ENCODE measurements around the gene NDUFA8. TPM values are rescaled to one million over a fixed set of nuclear protein-coding genes. Genes with fewer than 3 reads are reported as not detected.

The NDUFA8 gene
- total RNA-seq, 1 experiment from 2014 or later: 60.7 TPM

DNA sequence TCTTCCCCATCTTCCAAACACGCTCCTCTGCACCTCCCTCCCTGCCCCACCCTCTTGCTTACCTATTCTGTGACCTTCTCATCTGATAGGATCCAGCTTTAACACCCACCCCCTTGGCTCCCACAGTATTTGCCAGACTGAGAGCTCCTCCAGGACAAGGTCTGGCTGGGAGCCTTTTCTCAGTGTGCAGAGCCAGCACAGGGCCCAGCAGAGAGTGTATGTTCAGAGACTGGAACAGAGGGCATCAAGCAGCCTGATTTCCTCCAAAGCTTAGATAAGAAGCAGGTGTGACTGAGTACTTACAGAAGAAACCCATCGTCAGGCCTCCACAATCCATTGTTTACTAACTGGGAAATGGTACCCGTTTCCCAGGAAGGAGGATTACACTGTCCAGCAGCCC, 42.5 kb upstream of the NDUFA8 start:
- TF ChIP-seq, protein P1, sequence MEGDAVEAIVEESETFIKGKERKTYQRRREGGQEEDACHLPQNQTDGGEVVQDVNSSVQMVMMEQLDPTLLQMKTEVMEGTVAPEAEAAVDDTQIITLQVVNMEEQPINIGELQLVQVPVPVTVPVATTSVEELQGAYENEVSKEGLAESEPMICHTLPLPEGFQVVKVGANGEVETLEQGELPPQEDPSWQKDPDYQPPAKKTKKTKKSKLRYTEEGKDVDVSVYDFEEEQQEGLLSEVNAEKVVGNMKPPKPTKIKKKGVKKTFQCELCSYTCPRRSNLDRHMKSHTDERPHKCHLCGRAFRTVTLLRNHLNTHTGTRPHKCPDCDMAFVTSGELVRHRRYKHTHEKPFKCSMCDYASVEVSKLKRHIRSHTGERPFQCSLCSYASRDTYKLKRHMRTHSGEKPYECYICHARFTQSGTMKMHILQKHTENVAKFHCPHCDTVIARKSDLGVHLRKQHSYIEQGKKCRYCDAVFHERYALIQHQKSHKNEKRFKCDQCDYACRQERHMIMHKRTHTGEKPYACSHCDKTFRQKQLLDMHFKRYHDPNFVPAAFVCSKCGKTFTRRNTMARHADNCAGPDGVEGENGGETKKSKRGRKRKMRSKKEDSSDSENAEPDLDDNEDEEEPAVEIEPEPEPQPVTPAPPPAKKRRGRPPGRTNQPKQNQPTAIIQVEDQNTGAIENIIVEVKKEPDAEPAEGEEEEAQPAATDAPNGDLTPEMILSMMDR (conservative IDR thresholded peaks at IDR 0.05): no peak
- Histone ChIP-seq H3K18ac (ENCODE audit: insufficient read length, low read depth, low read length) (no peak overlapping the region), H2AK5ac (ENCODE audit: insufficient read length, low read length) (no peak overlapping the region), H3K9me3 (ENCODE audit: control insufficient read depth, low read depth, low read length) (no peaks in the 10 kb centered on the region), H3K56ac (ENCODE audit: insufficient read length, low read depth, low read length) (no peak overlapping the region), H2BK5ac (ENCODE audit: insufficient read length, low read length) (no peak overlapping the region), H4K5ac (ENCODE audit: insufficient read length, low read depth, low read length) (no peak overlapping the region), H4K91ac (ENCODE audit: insufficient read length, low read depth, low read length) (no peak overlapping the region), H3K9ac (ENCODE audit: extremely low read depth, insufficient read length, low read length) (no peak overlapping the region), H2BK20ac (ENCODE audit: low read depth, low read length, poor library complexity, severe bottlenecking) (no peak overlapping the region), H3K23ac (ENCODE audit: insufficient read length, low read depth, low read length) (no peak overlapping the region), H3K27ac (ENCODE audit: insufficient read length, low read depth, low read length) (no peak overlapping the region), H3K27me3 (ENCODE audit: insufficient read depth, low read length) (no peaks in the 10 kb centered on the region), H2BK12ac (ENCODE audit: insufficient read length, low read depth, low read length) (no peak overlapping the region), H2BK120ac (ENCODE audit: low read depth, low read length, poor library complexity, severe bottlenecking) (no peak overlapping the region), H2BK15ac (ENCODE audit: low read depth, low read length) (no peak overlapping the region), H3K4me1 (ENCODE audit: insufficient read depth, low read length) (peaks cover 12% of the 10 kb centered on the region; the same call in 1 of the 2 replicates), H3K23me2 (ENCODE audit: insufficient read length, low read depth, low read length, poor library complexity, severe bottlenecking) (no peaks in the 10 kb centered on the region), H3K79me1 (ENCODE audit: insufficient read depth, low read depth, low read length, poor library complexity, severe bottlenecking) (no peaks in the 10 kb centered on the region), H4K20me1 (ENCODE audit: control insufficient read depth, insufficient read depth, insufficient read length) (no peaks in the 10 kb centered on the region), H3T11ph (ENCODE audit: low read length) (no peak overlapping the region), H4K8ac (replicated peaks; ENCODE audit: insufficient read length, low read depth, low read length) (no peak overlapping the region), H3K4me2 (ENCODE audit: insufficient read depth, insufficient read length, low read length) (no peak overlapping the region), H3K14ac (ENCODE audit: insufficient read depth, low read length) (no peak overlapping the region), H2AFZ (ENCODE audit: low read length) (no peak overlapping the region), H3K4ac (ENCODE audit: low read depth, low read length) (no peak overlapping the region), H3K79me2 (ENCODE audit: insufficient read depth, low read length) (no peaks in the 10 kb centered on the region)
- Mint-ChIP-seq H3K27me3 (ENCODE audit: low read depth) (peaks cover 2% of the 10 kb centered on the region), H3K4me3 (no peak overlapping the region; a peak in 1 of 5 replicates), H3K36me3 (ENCODE audit: insufficient read depth in 1 of 3, low read depth in 3 of 3) (no peaks in the 10 kb centered on the region), H3K4me1 (peaks cover 12 to 23% of the 10 kb centered on the region in 2 experiments), H3K9me3 (no peaks in the 10 kb centered on the region), H3K27ac (no peak overlapping the region)
- DNase-seq: no peak
- WGBS (ENCODE audit: extremely low coverage, insufficient read length, low lambda C conversion rate): 100% methylated on average over 1 of the region's 3 CpGs

Data from H9 (cell line).